PC-3 (cell line): ENCODE results near the gene C16orf95. TPM values are rescaled to one million over a fixed set of nuclear protein-coding genes. Genes with fewer than 3 reads are reported as not detected.
A peak's percentile ranks its signal among the peaks of the same experiment; 100 is the strongest.

Experiments used
- ATAC-seq: fragments of 200-7000 bp; cut with Tn5 transposase; 2 replicates; pipeline ENCODE4 v1.9.1; 2020; ENCODE audit warnings: mild to moderate bottlenecking, moderate library complexity
- BruUV-seq: library from RNA; stranded (reverse); fragments of 400-500 nt; replicated peaks from 2 replicates; lab custom pipeline; 2021; lab: Mats Ljungman, UMichigan
- CTCF ChIA-PET: fragments of 300-600 bp; sonication (Branson Sonifier 250); formaldehyde crosslinking; loops from one replicate; lab custom pipeline; 2022; ENCODE audit warnings: antibody characterized with exemption; lab: Charles Lee
- POLR2A ChIA-PET: fragments of 300-600 bp; sonication (Branson Sonifier 250); formaldehyde crosslinking; loops from one replicate; lab custom pipeline; 2022; ENCODE audit warnings: antibody characterized with exemption; ENCODE audit not compliant: unreplicated experiment; lab: Charles Lee
- DNase-seq: peaks from one replicate; pipeline ENCODE4 v3.0.0-alpha.2; 2015
- H2AFZ ChIP-seq: fragments of 300-600 bp; sonication (generic); 2 replicates; pipeline ENCODE4 v1.6.0; 2016; ENCODE audit warnings: antibody characterized with exemption, low read length
- H3F3A ChIP-seq: fragments of 300-600 bp; sonication (generic); one replicate; pipeline ENCODE4 v1.6.0; 2017; ENCODE audit warnings: antibody characterized with exemption, low read length, control low read depth, mild to moderate bottlenecking; ENCODE audit not compliant: unreplicated experiment
- H3K27ac ChIP-seq: fragments of 300-600 bp; sonication (generic); 2 replicates; pipeline ENCODE4 v1.5.1; 2016; ENCODE audit warnings: mild to moderate bottlenecking, low read length
- H3K27me3 ChIP-seq: fragments of 300-600 bp; sonication (generic); 2 replicates; pipeline ENCODE4 v1.6.1; 2016; ENCODE audit warnings: low read length, mixed read lengths
- H3K36me3 ChIP-seq: fragments of 300-600 bp; sonication (generic); 2 replicates; pipeline ENCODE4 v1.6.1; 2016; ENCODE audit warnings: low read depth, mixed run types, low read length, mixed read lengths
- H3K4me1 ChIP-seq: fragments of 300-600 bp; sonication (generic); 2 replicates; pipeline ENCODE4 v1.5.1; 2016; ENCODE audit warnings: low read length; ENCODE audit not compliant: insufficient read depth
- H3K4me2 ChIP-seq: fragments of 300-600 bp; sonication (generic); 2 replicates; pipeline ENCODE4 v1.6.0; 2016; ENCODE audit warnings: low read length
- H3K4me3 ChIP-seq: fragments of 300-600 bp; sonication (generic); 2 replicates; pipeline ENCODE4 v1.5.1; 2016; ENCODE audit warnings: mild to moderate bottlenecking, low read length, mixed read lengths
- H3K79me2 ChIP-seq: fragments of 300-600 bp; sonication (generic); 2 replicates; pipeline ENCODE4 v1.6.1; 2017; ENCODE audit warnings: low read length, mixed read lengths
- H3K9ac ChIP-seq: fragments of 300-600 bp; sonication (generic); 2 replicates; pipeline ENCODE4 v1.6.0; 2016; ENCODE audit warnings: mild to moderate bottlenecking, low read length
- H3K9me2 ChIP-seq: fragments of 300-600 bp; sonication (generic); replicated peaks from 2 replicates; pipeline ENCODE4 v1.6.1; 2016; ENCODE audit warnings: mixed run types, low read length, mixed read lengths
- H3K9me3 ChIP-seq: fragments of 300-600 bp; sonication (generic); 2 replicates; pipeline ENCODE4 v1.6.1; 2016; ENCODE audit warnings: low read length, mixed read lengths
- H4K20me1 ChIP-seq: fragments of 300-600 bp; sonication (generic); 2 replicates; pipeline ENCODE4 v1.6.1; 2016; ENCODE audit warnings: low read length, mixed read lengths
- CTCF ChIP-seq: fragments of 300-600 bp; sonication (generic); conservative IDR thresholded peaks from 2 replicates; pipeline ENCODE4 v1.5.1; 2017; ENCODE audit warnings: antibody characterized with exemption, low read depth, mild to moderate bottlenecking, low read length
- EZH2 ChIP-seq: fragments of 300-600 bp; sonication (generic); IDR thresholded peaks from one replicate; pipeline ENCODE4 v1.6.1; 2017; ENCODE audit warnings: antibody characterized with exemption, mild to moderate bottlenecking, low read length; ENCODE audit not compliant: unreplicated experiment
- EZH2phosphoT487 ChIP-seq: fragments of 300-600 bp; sonication (generic); IDR thresholded peaks from 2 replicates; pipeline ENCODE4 v1.6.1; 2018; ENCODE audit warnings: mild to moderate bottlenecking, antibody characterized with exemption, low read length, borderline replicate concordance
- intact Hi-C: fragments of 100-400 bp; cut with micrococcal nuclease; formaldehyde crosslinking; loops from 2 replicates; pipeline ENCODE4 v1.9.0; 2023
- total RNA-seq: library from RNA; depleted of rRNA; stranded (reverse); fragments of >200 nt; gene quantifications from 2 replicates; pipeline ENCODE4 v1.2.3, GENCODE V29; 2014

C16orf95 gene
- total RNA-seq, 1 experiment from 2014 or later: 2.4 TPM

GRCh38 chr16:87303962-87304521, 13.2 kb downstream of the C16orf95 start:
- H3K9ac ChIP-seq: no peak overlapping the region

GRCh38 chr16:87303431-87303930, 13.7 kb downstream of the C16orf95 start:
- ATAC-seq: peak; percentile 24; the same call in 1 of the 2 replicates
- no peaks in the 10 kb centered on the region for H3F3A ChIP-seq
- intact Hi-C loops: no loop called here
- POLR2A ChIA-PET: interaction anchor here (0.5 kb wide), 1 partner anchor 20 kb away, joined by 4 read pairs; no protein-coding TSS in a partner anchor
- H3K4me3 ChIP-seq: no peak overlapping the region
- DNase-seq: peak; percentile 4
- H3K79me2 ChIP-seq: no peaks in the 10 kb centered on the region
- H3K27ac ChIP-seq: no peak overlapping the region
- no peaks in the 10 kb centered on the region for H4K20me1 ChIP-seq
- no peak overlapping the region for H2AFZ ChIP-seq
- CTCF ChIA-PET: interaction anchor here (0.7 kb wide), 1 partner anchor 399 kb away, joined by 3 read pairs; no protein-coding TSS in a partner anchor
- H3K27me3 ChIP-seq: no peaks in the 10 kb centered on the region
- no peak for TF ChIP-seq EZH2phosphoT487
- no peak overlapping the region for H3K9ac ChIP-seq
- no peaks in the 10 kb centered on the region for H3K9me2 ChIP-seq
- no TSS peak for BruUV-seq
- H3K36me3 ChIP-seq: no peaks in the 10 kb centered on the region
- no peaks in the 10 kb centered on the region for H3K9me3 ChIP-seq
- H3K4me2 ChIP-seq: no peak overlapping the region
- H3K4me1 ChIP-seq: no peaks in the 10 kb centered on the region

More at GRCh38 chr16:87303962-87304521, 13.2 kb downstream of the C16orf95 start:
- Histone ChIP-seq H2AFZ (no peak overlapping the region), H4K20me1 (no peaks in the 10 kb centered on the region), H3K27ac (no peak overlapping the region), H3K79me2 (no peaks in the 10 kb centered on the region), H3K9me2 (no peaks in the 10 kb centered on the region), H3K4me3 (no peak overlapping the region), H3K4me2 (no peak overlapping the region), H3K36me3 (no peaks in the 10 kb centered on the region), H3K27me3 (no peaks in the 10 kb centered on the region), H3K4me1 (no peaks in the 10 kb centered on the region), H3K9me3 (no peaks in the 10 kb centered on the region), H3F3A (no peaks in the 10 kb centered on the region)
- DNase-seq: no peak
- TF ChIP-seq CTCF (no peak), EZH2phosphoT487 (no peak), EZH2 (no peak)
- CTCF ChIA-PET: interaction anchor here (0.7 kb wide), 1 partner anchor 399 kb away, joined by 3 read pairs; no protein-coding TSS in a partner anchor
- intact Hi-C loops: no loop called here
- POLR2A ChIA-PET: interaction anchor here (0.5 kb wide), 1 partner anchor 21 kb away, joined by 4 read pairs; no protein-coding TSS in a partner anchor
- no peak for ATAC-seq
- BruUV-seq: no TSS peak

GRCh38 chr16:87298857-87299465, 18.2 kb downstream of the C16orf95 start:
- no peaks in the 10 kb centered on the region for H3K9me3 ChIP-seq
- H3K9ac ChIP-seq: no peak overlapping the region
- BruUV-seq: no TSS peak
- no peaks in the 10 kb centered on the region for H3K9me2 ChIP-seq
- ChIA-PET POLR2A (no interaction called here), CTCF (no interaction called here)
- no peak overlapping the region for H3K4me2 ChIP-seq
- DNase-seq (no peak), ATAC-seq (no peak)
- no peak overlapping the region for H3K27ac ChIP-seq
- no peak overlapping the region for H3K4me3 ChIP-seq
- no peak overlapping the region for H2AFZ ChIP-seq
- no peak for TF ChIP-seq EZH2phosphoT487
- TF ChIP-seq EZH2: no peak
- TF ChIP-seq CTCF: no peak
- no peaks in the 10 kb centered on the region for H3K27me3 ChIP-seq
- no peaks in the 10 kb centered on the region for H3F3A ChIP-seq
- no peaks in the 10 kb centered on the region for H3K4me1 ChIP-seq
- intact Hi-C loops: no loop called here
- no peaks in the 10 kb centered on the region for H4K20me1 ChIP-seq
- H3K36me3 ChIP-seq: no peaks in the 10 kb centered on the region
- H3K79me2 ChIP-seq: no peaks in the 10 kb centered on the region
